Smooth muscle cell (in vitro differentiated cells): Measurements from ENCODE around the gene HDLBP. TPM values are rescaled to one million over a fixed set of nuclear protein-coding genes. Genes with fewer than 3 reads are reported as not detected.

Source experiments
- DNase-seq: peaks from one replicate; lab custom pipeline; 2025; ENCODE audit not compliant: unreplicated experiment; lab: John Stamatoyannopoulos, UW
- H2AFZ ChIP-seq: fragments of 200-600 bp; sonication (generic); 2 replicates; pipeline ENCODE4 v1.6.0; 2016; ENCODE audit warnings: antibody characterized with exemption, low read depth, mild to moderate bottlenecking
- H3F3A ChIP-seq: fragments of 200-600 bp; sonication (generic); 2 replicates; pipeline ENCODE4 v1.6.0; 2017; ENCODE audit warnings: antibody characterized with exemption, low read depth
- H3K27ac ChIP-seq: fragments of 200-600 bp; sonication (generic); 2 replicates; pipeline ENCODE4 v1.5.1; 2016; ENCODE audit warnings: low read depth, mild to moderate bottlenecking
- H3K27me3 ChIP-seq: fragments of 200-600 bp; sonication (generic); 2 replicates; pipeline ENCODE4 v1.6.1; 2016; ENCODE audit warnings: low read depth, mild to moderate bottlenecking
- H3K36me3 ChIP-seq: fragments of 200-600 bp; sonication (generic); 2 replicates; pipeline ENCODE4 v1.5.1; 2016; ENCODE audit warnings: low read depth
- H3K4me1 ChIP-seq: fragments of 200-600 bp; sonication (generic); 2 replicates; pipeline ENCODE4 v1.5.1; 2016; ENCODE audit warnings: low read depth
- H3K4me2 ChIP-seq: fragments of 200-600 bp; sonication (generic); 2 replicates; pipeline ENCODE4 v1.6.0; 2016; ENCODE audit warnings: mild to moderate bottlenecking
- H3K4me3 ChIP-seq: fragments of 200-600 bp; sonication (generic); 2 replicates; pipeline ENCODE4 v1.5.1; 2016; ENCODE audit warnings: mild to moderate bottlenecking
- H3K79me2 ChIP-seq: fragments of 200-600 bp; sonication (generic); 2 replicates; pipeline ENCODE4 v1.6.0; 2016; ENCODE audit warnings: low read depth, mild to moderate bottlenecking
- H3K9ac ChIP-seq: fragments of 200-600 bp; sonication (generic); 2 replicates; pipeline ENCODE4 v1.6.0; 2016; ENCODE audit warnings: low read depth
- H3K9me3 ChIP-seq: fragments of 200-600 bp; sonication (generic); replicated peaks from 2 replicates; pipeline ENCODE4 v1.5.1; 2016; ENCODE audit warnings: low read depth
- H4K20me1 ChIP-seq: fragments of 200-600 bp; sonication (generic); 2 replicates; pipeline ENCODE4 v1.6.0; 2016; ENCODE audit warnings: low read depth
- CTCF ChIP-seq: fragments of 200-600 bp; sonication (generic); IDR thresholded peaks from 2 replicates; pipeline ENCODE4 v1.5.1; 2017; ENCODE audit warnings: borderline replicate concordance, mild to moderate bottlenecking, antibody characterized with exemption; ENCODE audit not compliant: insufficient read depth, poor library complexity, severe bottlenecking
- WGBS: methylation state at CpG from one replicate; pipeline ENCODE4 v1.1.7; 2016; ENCODE audit warnings: low lambda C conversion rate; 5-methylcytosine and 5-hydroxymethylcytosine counted together
- polyA plus RNA-seq: library from polyadenylated mRNA; unstranded; fragments of >200 nt; fragmentation: Nextera tagmentation; extraction: Ambion mirVana; gene quantifications from 2 replicates; pipeline ENCODE4 v1.2.1, GENCODE V29; 2016
- total RNA-seq: library from RNA; depleted of rRNA; stranded (reverse); fragments of >200 nt; gene quantifications from 2 replicates; pipeline ENCODE4 v1.2.3, GENCODE V29; 2014

Gene HDLBP
- total and polyA plus RNA-seq, 2 experiments from 2014 or later: 504 to 545 TPM

GRCh38 chr2:241214766-241215165 is 100.7 kb downstream of the HDLBP start:
- no peaks in the 10 kb centered on the region for H3K79me2 ChIP-seq
- H3K4me3 ChIP-seq: no peak overlapping the region
- no peak for DNase-seq
- WGBS: 95% methylated on average over 12 of the region's 12 CpGs
- H3K4me2 ChIP-seq: no peak overlapping the region
- H3K4me1 ChIP-seq: peaks cover 5% of the 10 kb centered on the region
- no peak overlapping the region for H2AFZ ChIP-seq
- H3K27me3 ChIP-seq: no peaks in the 10 kb centered on the region
- TF ChIP-seq CTCF: no peak
- H3K9ac ChIP-seq: no peak overlapping the region
- H3K36me3 ChIP-seq: no peaks in the 10 kb centered on the region
- no peaks in the 10 kb centered on the region for H4K20me1 ChIP-seq
- H3K9me3 ChIP-seq: no peaks in the 10 kb centered on the region
- H3F3A ChIP-seq: no peaks in the 10 kb centered on the region
- H3K27ac ChIP-seq: no peak overlapping the region

GRCh38 chr2:241214209-241214608 is 101.3 kb downstream of the HDLBP start:
- H3K4me3 ChIP-seq: no peak overlapping the region
- H3K4me1 ChIP-seq: peaks cover 4% of the 10 kb centered on the region
- no peaks in the 10 kb centered on the region for H3K79me2 ChIP-seq
- no peak for TF ChIP-seq CTCF
- H4K20me1 ChIP-seq: no peaks in the 10 kb centered on the region
- no peaks in the 10 kb centered on the region for H3K9me3 ChIP-seq
- H2AFZ ChIP-seq: no peak overlapping the region
- H3K27me3 ChIP-seq: no peaks in the 10 kb centered on the region
- 84% methylated on average over 10 of the region's 10 CpGs for WGBS
- no peak for DNase-seq
- H3K4me2 ChIP-seq: no peak overlapping the region
- H3K36me3 ChIP-seq: no peaks in the 10 kb centered on the region
- H3F3A ChIP-seq: no peaks in the 10 kb centered on the region
- no peak overlapping the region for H3K27ac ChIP-seq
- no peak overlapping the region for H3K9ac ChIP-seq

- H3K27me3 ChIP-seq: no peaks in the 10 kb centered on the region
- DNase-seq: no peak
- TF ChIP-seq CTCF: no peak
- no peak overlapping the region for H3K4me2 ChIP-seq
- H3K9ac ChIP-seq: no peak overlapping the region
- H2AFZ ChIP-seq: no peak overlapping the region
- no peaks in the 10 kb centered on the region for H3K36me3 ChIP-seq
- H3K9me3 ChIP-seq: no peaks in the 10 kb centered on the region
- no peak overlapping the region for H3K27ac ChIP-seq
- WGBS: 91% methylated on average over 7 of the region's 7 CpGs
- no peaks in the 10 kb centered on the region for H3K4me1 ChIP-seq
- H4K20me1 ChIP-seq: no peaks in the 10 kb centered on the region
- H3K79me2 ChIP-seq: no peaks in the 10 kb centered on the region
- no peak overlapping the region for H3K4me3 ChIP-seq
- H3F3A ChIP-seq: no peaks in the 10 kb centered on the region
Observed at GRCh38 chr2:241213567-241213966, 101.9 kb downstream of the HDLBP start.

DNA sequence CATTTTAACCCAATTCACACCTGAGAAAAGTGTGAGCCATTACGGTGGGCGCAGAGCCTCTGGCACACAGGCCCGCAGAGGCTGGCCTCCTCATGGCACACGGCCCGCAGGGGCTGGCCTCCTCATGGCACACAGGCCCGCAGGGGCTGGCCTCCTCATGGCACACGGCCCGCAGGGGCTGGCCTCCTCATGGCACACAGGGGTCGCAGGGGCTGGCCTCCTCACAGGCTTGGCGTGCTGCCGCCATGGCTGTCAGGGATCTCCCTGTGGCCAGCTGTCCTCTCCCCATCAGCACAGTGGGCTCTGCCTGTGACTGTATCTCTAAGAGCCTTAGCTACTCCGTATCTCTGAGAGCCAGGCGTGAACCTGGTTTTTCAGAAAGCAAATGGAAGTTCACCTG is 102.4 kb downstream of the HDLBP start:
- H3K4me3 ChIP-seq: no peak overlapping the region
- no peak overlapping the region for H3K9ac ChIP-seq
- H3K27me3 ChIP-seq: no peaks in the 10 kb centered on the region
- no peaks in the 10 kb centered on the region for H3K4me1 ChIP-seq
- no peak overlapping the region for H2AFZ ChIP-seq
- no peaks in the 10 kb centered on the region for H3K9me3 ChIP-seq
- no peaks in the 10 kb centered on the region for H3F3A ChIP-seq
- H3K79me2 ChIP-seq: no peaks in the 10 kb centered on the region
- no peaks in the 10 kb centered on the region for H3K36me3 ChIP-seq
- no peak overlapping the region for H3K27ac ChIP-seq
- no peak for DNase-seq
- TF ChIP-seq CTCF: no peak
- WGBS: 92% methylated on average over 13 of the region's 13 CpGs
- H4K20me1 ChIP-seq: no peaks in the 10 kb centered on the region
- H3K4me2 ChIP-seq: no peak overlapping the region
